Nephron progenitor cell (in vitro differentiated cells): ENCODE measurements around the gene NAA40.

Source experiments
- DNase-seq: peaks from one replicate; pipeline ENCODE4 v3.0.0; 2021
- H3K27ac Mint-ChIP-seq: 2 replicates; pipeline ENCODE4 v1.8.0; 2021; ENCODE audit warnings: mild to moderate bottlenecking, moderate library complexity, mixed read lengths
- H3K27me3 Mint-ChIP-seq: 2 replicates; pipeline ENCODE4 v1.8.0; 2021; ENCODE audit warnings: mild to moderate bottlenecking, low read depth, mixed read lengths; ENCODE audit not compliant: poor library complexity
- H3K36me3 Mint-ChIP-seq: 2 replicates; pipeline ENCODE4 v1.8.0; 2021; ENCODE audit warnings: low read depth, mixed read lengths
- H3K4me1 Mint-ChIP-seq: 2 replicates; pipeline ENCODE4 v1.8.0; 2021; ENCODE audit warnings: mixed read lengths
- H3K4me3 Mint-ChIP-seq: 2 replicates; pipeline ENCODE4 v1.8.0; 2021; ENCODE audit warnings: mild to moderate bottlenecking, moderate library complexity, mixed read lengths
- H3K9me3 Mint-ChIP-seq: 2 replicates; pipeline ENCODE4 v1.8.0; 2021; ENCODE audit warnings: mild to moderate bottlenecking, moderate library complexity, mixed read lengths
- CTCF ChIP-seq: fragments of 200-600 bp; sonication (generic); IDR thresholded peaks from 2 replicates; pipeline ENCODE4 v1.5.0; 2021; ENCODE audit warnings: antibody characterized with exemption

The NAA40 gene

GRCh38 chr11:64003807-64004589 lies 65.2 kb downstream of the NAA40 start:
- no peak for TF ChIP-seq CTCF
- Mint-ChIP-seq H3K4me3 (no peak overlapping the region), H3K36me3 (no peaks in the 10 kb centered on the region), H3K4me1 (peaks cover 38% of the 10 kb centered on the region), H3K27me3 (peaks cover 71% of the 10 kb centered on the region), H3K27ac (no peak overlapping the region), H3K9me3 (no peaks in the 10 kb centered on the region)
- no peak for DNase-seq

GRCh38 chr11:64004590-64004984 lies 65.8 kb downstream of the NAA40 start:
- no peak for DNase-seq
- Mint-ChIP-seq H3K27ac (no peak overlapping the region), H3K27me3 (peaks cover 71% of the 10 kb centered on the region), H3K4me3 (no peak overlapping the region), H3K36me3 (no peaks in the 10 kb centered on the region), H3K4me1 (peaks cover 40% of the 10 kb centered on the region), H3K9me3 (no peaks in the 10 kb centered on the region)
- TF ChIP-seq CTCF = no peak

- Mint-ChIP-seq H3K4me3 (no peak overlapping the region), H3K9me3 (peaks cover 7% of the 10 kb centered on the region), H3K27me3 (peaks cover 77% of the 10 kb centered on the region), H3K27ac (no peak overlapping the region), H3K4me1 (peaks cover 40% of the 10 kb centered on the region), H3K36me3 (no peaks in the 10 kb centered on the region)
- no peak for TF ChIP-seq CTCF
- no peak for DNase-seq
Observed at GRCh38 chr11:64005691-64006090, 66.9 kb downstream of the NAA40 start.

GRCh38 chr11:64006398-64006797 lies 67.6 kb downstream of the NAA40 start:
- no peak for DNase-seq
- no peak for TF ChIP-seq CTCF
- Mint-ChIP-seq H3K27me3 (peaks cover 76% of the 10 kb centered on the region), H3K4me1 (peaks cover 43% of the 10 kb centered on the region), H3K4me3 (no peak overlapping the region), H3K27ac (no peak overlapping the region), H3K36me3 (no peaks in the 10 kb centered on the region), H3K9me3 (peaks cover 9% of the 10 kb centered on the region)
